ENCODE data around the gene OR8K3.

The OR8K3 gene

GRCh38 chr11:56314844-56315243 lies at the start of gene OR8K3:
TSS of gene OR8K3 (plus strand) at chr11:56315144. CDS start at chr11:56318307, 3,163 bp downstream.
- no peak for DNase-seq (ENCODE audit: low read depth)

- no peak for DNase-seq (ENCODE audit: low read depth)
Measured at GRCh38 chr11:56271092-56271491, 43.9 kb upstream of the OR8K3 start.

GRCh38 chr11:56273854-56274253 lies 41.1 kb upstream of the OR8K3 start, which contains the start of gene OR5T1:
TSS of gene OR5T1 (plus strand) at chr11:56274154. CDS start at chr11:56275639, 1,485 bp downstream.
- DNase-seq (ENCODE audit: low read depth) = no peak

- no peak for DNase-seq (ENCODE audit: low read depth)
Measured at GRCh38 chr11:56292154-56292553, 22.8 kb upstream of the OR8K3 start, which contains the start of gene OR8H1. TSS of gene OR8H1 (minus strand) at chr11:56292254. CDS start at chr11:56291062, 1,192 bp downstream.

- no peak for DNase-seq (ENCODE audit: low read depth)
Measured at GRCh38 chr11:56296898-56297297, 18.0 kb upstream of the OR8K3 start.

- no peak for DNase-seq (ENCODE audit: low read depth)
Measured at GRCh38 chr11:56307836-56308235, 7.1 kb upstream of the OR8K3 start.

- no peak for DNase-seq (ENCODE audit: low read depth)
Measured at GRCh38 chr11:56331861-56332491, 17.0 kb downstream of the OR8K3 start.

GRCh38 chr11:56333156-56333555 lies 18.2 kb downstream of the OR8K3 start:
- DNase-seq (ENCODE audit: low read depth) = no peak

- no peak for DNase-seq (ENCODE audit: low read depth)
Measured at GRCh38 chr11:56340289-56340688, 25.3 kb downstream of the OR8K3 start.

GRCh38 chr11:56345739-56346138 lies 30.8 kb downstream of the OR8K3 start, which contains the start of gene OR8K1:
TSS of gene OR8K1 (plus strand) at chr11:56346039. CDS start at chr11:56346039, 0 bp downstream.
- DNase-seq (ENCODE audit: low read depth) = no peak

GRCh38 chr11:56353991-56354390 lies 39.0 kb downstream of the OR8K3 start, which contains the start of gene OR8J1:
TSS of gene OR8J1 (plus strand) at chr11:56354291. CDS start at chr11:56360247, 5,956 bp downstream.
- DNase-seq (ENCODE audit: low read depth) = no peak
